CD14-positive monocyte (primary cell): ENCODE results near the gene EPGN. TPM values are rescaled to one million over a fixed set of nuclear protein-coding genes. Genes with fewer than 3 reads are reported as not detected.
A peak's percentile ranks its signal among the peaks of the same experiment; 100 is the strongest.

Experiments used
- DNase-seq, 3 donors: peaks; one replicate each; pipeline ENCODE4 v3.0.0-alpha.2; 2011 to 2022
- H2AFZ ChIP-seq: 2 replicates; pipeline ENCODE4 v1.6.0; 2012; ENCODE audit warnings: mild to moderate bottlenecking, low read depth, low read length, inconsistent platforms; ENCODE audit not compliant: insufficient read depth, poor library complexity, severe bottlenecking
- H3K27ac ChIP-seq, 2 donors: 1 replicate in 1 of 2; 2 replicates in 1 of 2; pipeline ENCODE4 v1.5.1; 2012 to 2013; ENCODE audit warnings: low read length in 2 of 2, control low read depth in 1 of 2, inconsistent platforms in 1 of 2, low read depth in 1 of 2, mild to moderate bottlenecking in 1 of 2
- H3K27me3 ChIP-seq, 2 donors: one replicate each; pipeline versions ENCODE4 v1.6.0 to v1.6.1; 2011 to 2013; ENCODE audit warnings: low read length in 2 of 2; ENCODE audit not compliant: control insufficient read depth in 2 of 2, insufficient read depth in 2 of 2
- H3K36me3 ChIP-seq, 2 donors: replicated peaks in 1 of 2; 1 replicate in 1 of 2; 2 replicates in 1 of 2; pipeline versions ENCODE4 v1.5.1 to v1.6.1; 2012 to 2013; ENCODE audit warnings: low read length in 2 of 2, control low read depth in 1 of 2, inconsistent platforms in 1 of 2, mild to moderate bottlenecking in 1 of 2; ENCODE audit not compliant: insufficient read depth in 2 of 2, control insufficient read depth in 1 of 2
- H3K4me1 ChIP-seq, 2 donors: 1 replicate in 1 of 2; 2 replicates in 1 of 2; pipeline versions ENCODE4 v1.5.1 to v1.6.1; 2012 to 2013; ENCODE audit warnings: low read length in 2 of 2, control low read depth in 1 of 2, inconsistent platforms in 1 of 2, mild to moderate bottlenecking in 1 of 2, moderate library complexity in 1 of 2; ENCODE audit not compliant: insufficient read depth in 2 of 2, control insufficient read depth in 1 of 2
- H3K4me2 ChIP-seq: replicated peaks from 2 replicates; pipeline ENCODE3; 2012; ENCODE audit warnings: low read length, moderate library complexity, mild to moderate bottlenecking; ENCODE audit not compliant: poor library complexity, severe bottlenecking; ENCODE audit errors: extremely low read depth
- H3K4me3 ChIP-seq, 3 experiments: fragments of 200-600 bp in 1 of 3; sonication (generic) in 1 of 3; replicated peaks in 1 of 3; 1 replicate in 2 of 3; 2 replicates in 1 of 3; pipeline ENCODE4 v1.5.1; 2011 to 2013; ENCODE audit warnings: low read length in 3 of 3, mild to moderate bottlenecking in 3 of 3, control low read depth in 2 of 3, low read depth in 2 of 3, inconsistent platforms in 1 of 3, moderate library complexity in 1 of 3
- H3K79me2 ChIP-seq: 2 replicates; pipeline ENCODE4 v1.6.0; 2012; ENCODE audit warnings: mild to moderate bottlenecking, control low read depth, inconsistent platforms, low read length, moderate library complexity; ENCODE audit not compliant: insufficient read depth
- H3K9ac ChIP-seq: 2 replicates; pipeline ENCODE4 v1.6.0; 2017; ENCODE audit warnings: low read length, mild to moderate bottlenecking; ENCODE audit not compliant: insufficient read depth, poor library complexity, severe bottlenecking
- H3K9me3 ChIP-seq, 2 donors: replicated peaks in 1 of 2; 1 replicate in 1 of 2; 2 replicates in 1 of 2; pipeline versions ENCODE4 v1.5.1 to v1.6.1; 2012 to 2013; ENCODE audit warnings: low read length in 2 of 2, control low read depth in 1 of 2; ENCODE audit not compliant: control insufficient read depth in 1 of 2, insufficient read depth in 1 of 2
- H4K20me1 ChIP-seq: 2 replicates; pipeline ENCODE4 v1.6.0; 2012; ENCODE audit warnings: mild to moderate bottlenecking, low read length, control low read depth, moderate library complexity; ENCODE audit not compliant: insufficient read depth
- H3K27ac Mint-ChIP-seq, 7 donors: one replicate each; pipeline ENCODE4 v1.8.0; 2020; ENCODE audit warnings: mild to moderate bottlenecking in 7 of 7, mixed read lengths in 7 of 7, moderate library complexity in 6 of 7, inconsistent platforms in 2 of 7
- H3K27me3 Mint-ChIP-seq, 3 donors: one replicate each; pipeline ENCODE4 v1.8.0; 2021 to 2022; ENCODE audit warnings: low read depth in 3 of 3, mild to moderate bottlenecking in 3 of 3, mixed read lengths in 3 of 3, moderate library complexity in 3 of 3, inconsistent platforms in 1 of 3
- H3K36me3 Mint-ChIP-seq, 2 donors: one replicate each; pipeline ENCODE4 v1.8.0; 2020; ENCODE audit warnings: mixed read lengths in 2 of 2, inconsistent platforms in 1 of 2, mild to moderate bottlenecking in 1 of 2
- H3K4me1 Mint-ChIP-seq: one replicate; pipeline ENCODE4 v1.8.0; 2020; ENCODE audit warnings: mild to moderate bottlenecking, mixed read lengths
- H3K4me3 Mint-ChIP-seq, 2 donors: one replicate each; pipeline ENCODE4 v1.8.0; 2020; ENCODE audit warnings: mild to moderate bottlenecking in 2 of 2, mixed read lengths in 2 of 2, moderate library complexity in 1 of 2
- H3K9me3 Mint-ChIP-seq, 7 donors: one replicate each; pipeline ENCODE4 v1.8.0; 2020 to 2022; ENCODE audit warnings: mixed read lengths in 7 of 7, mild to moderate bottlenecking in 6 of 7, moderate library complexity in 6 of 7, inconsistent platforms in 2 of 7
- WGBS: methylation state at CpG from one replicate; pipeline ENCODE4 v1.1.5; 2013; ENCODE audit warnings: missing lambda C conversion rate; ENCODE audit not compliant: insufficient coverage; 5-methylcytosine and 5-hydroxymethylcytosine counted together
- intact Hi-C, 2 donors: fragments of 100-400 bp; cut with micrococcal nuclease; formaldehyde crosslinking; loops; one replicate each; pipeline versions ENCODE4 v1.15.0 to v1.15.1; 2023
- polyA plus RNA-seq, 3 donors: library from polyadenylated mRNA; depleted of rRNA in 1 of 3; unstranded in 2 of 3; stranded (reverse) in 1 of 3; fragments of 300-500 nt in 2 of 3; fragments of >200 nt in 1 of 3; fragmentation: Illumina TruSeq in 2 of 3; gene quantifications; 1 replicate in 2 of 3; 2 replicates in 1 of 3; pipeline ENCODE4 v1.2.3, GENCODE V29; 2012 to 2021
- TF ChIP-seq, protein P1 (sequence below): fragments of 200-600 bp; IDR thresholded peaks from one replicate; pipeline ENCODE4 v1.8.0; 2022; ENCODE audit warnings: antibody characterized with exemption, mild to moderate bottlenecking

EPGN gene
- polyA plus RNA-seq, 3 donors: not detected

DNA sequence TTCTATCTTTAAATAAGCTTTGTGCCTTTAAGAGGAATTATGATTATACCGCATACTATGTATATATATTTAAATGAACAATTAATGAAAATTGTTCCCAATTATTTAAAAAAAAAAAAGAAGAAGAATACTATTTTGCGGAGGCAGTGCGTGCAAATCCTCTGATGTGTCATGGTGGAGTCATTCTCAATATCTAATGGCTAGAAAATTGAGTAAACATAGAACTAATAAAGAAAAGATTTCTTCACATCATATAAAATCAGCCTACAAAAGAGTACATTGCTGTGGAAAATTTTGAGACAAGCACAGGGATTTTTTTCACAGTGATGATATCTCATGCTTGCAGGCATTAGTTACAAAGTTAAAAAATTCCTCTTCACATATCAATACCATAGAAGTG lies 54.1 kb downstream of the EPGN start:
- H3K27ac ChIP-seq: no peak overlapping the region
- no peaks in the 10 kb centered on the region for H3K79me2 ChIP-seq
- no peak for DNase-seq
- H3K9ac ChIP-seq: no peak overlapping the region
- H3K4me3 ChIP-seq: no peak overlapping the region
- H4K20me1 ChIP-seq: no peaks in the 10 kb centered on the region
- no peaks in the 10 kb centered on the region for H3K36me3 Mint-ChIP-seq
- no peaks in the 10 kb centered on the region for H3K9me3 ChIP-seq
- H3K4me2 ChIP-seq: no peak overlapping the region
- no peaks in the 10 kb centered on the region for H3K27me3 ChIP-seq
- no peak overlapping the region for H3K4me3 Mint-ChIP-seq
- intact Hi-C loops: no loop called here
- no CpG with 5 or more reads among the region's 3 CpGs for WGBS
- no peak overlapping the region for H3K27ac Mint-ChIP-seq
- peaks cover 30% of the 10 kb centered on the region for H3K4me1 Mint-ChIP-seq
- no peak overlapping the region for H2AFZ ChIP-seq
- H3K9me3 Mint-ChIP-seq: peaks cover 0 to 6% (median 0%) of the 10 kb centered on the region in 7 donors
- no peaks in the 10 kb centered on the region for H3K36me3 ChIP-seq
- TF ChIP-seq, protein P1, sequence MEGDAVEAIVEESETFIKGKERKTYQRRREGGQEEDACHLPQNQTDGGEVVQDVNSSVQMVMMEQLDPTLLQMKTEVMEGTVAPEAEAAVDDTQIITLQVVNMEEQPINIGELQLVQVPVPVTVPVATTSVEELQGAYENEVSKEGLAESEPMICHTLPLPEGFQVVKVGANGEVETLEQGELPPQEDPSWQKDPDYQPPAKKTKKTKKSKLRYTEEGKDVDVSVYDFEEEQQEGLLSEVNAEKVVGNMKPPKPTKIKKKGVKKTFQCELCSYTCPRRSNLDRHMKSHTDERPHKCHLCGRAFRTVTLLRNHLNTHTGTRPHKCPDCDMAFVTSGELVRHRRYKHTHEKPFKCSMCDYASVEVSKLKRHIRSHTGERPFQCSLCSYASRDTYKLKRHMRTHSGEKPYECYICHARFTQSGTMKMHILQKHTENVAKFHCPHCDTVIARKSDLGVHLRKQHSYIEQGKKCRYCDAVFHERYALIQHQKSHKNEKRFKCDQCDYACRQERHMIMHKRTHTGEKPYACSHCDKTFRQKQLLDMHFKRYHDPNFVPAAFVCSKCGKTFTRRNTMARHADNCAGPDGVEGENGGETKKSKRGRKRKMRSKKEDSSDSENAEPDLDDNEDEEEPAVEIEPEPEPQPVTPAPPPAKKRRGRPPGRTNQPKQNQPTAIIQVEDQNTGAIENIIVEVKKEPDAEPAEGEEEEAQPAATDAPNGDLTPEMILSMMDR: no peak
- H3K27me3 Mint-ChIP-seq: peaks cover 2 to 8% (median 8%) of the 10 kb centered on the region in 3 donors
- H3K4me1 ChIP-seq: peaks cover 17 to 30% of the 10 kb centered on the region in 2 donors

DNA sequence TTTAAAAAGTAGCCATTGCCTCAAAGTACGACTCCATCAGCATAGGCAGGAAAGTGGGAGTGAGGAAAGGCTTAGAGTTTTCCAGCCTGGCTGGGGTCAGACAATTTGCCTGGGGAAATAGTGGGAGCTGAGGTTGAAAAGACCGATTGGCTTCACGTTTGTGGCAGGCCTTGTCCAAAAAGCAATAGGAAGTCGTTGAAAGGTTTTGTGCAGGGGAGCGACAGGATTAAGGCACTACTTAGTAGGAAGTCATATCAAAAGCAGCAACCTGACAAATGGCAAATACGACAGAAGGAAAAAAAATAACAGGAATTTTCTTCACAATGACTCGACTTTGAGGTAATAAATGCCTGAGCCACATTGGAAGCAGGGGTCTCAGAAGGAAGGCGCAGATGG lies 56.0 kb downstream of the EPGN start:
- H3K9me3 Mint-ChIP-seq: peaks cover 0 to 6% (median 0%) of the 10 kb centered on the region in 7 donors
- Histone ChIP-seq H3K27me3 (no peaks in the 10 kb centered on the region), H2AFZ (peak overlapping the region; percentile 86), H3K79me2 (no peaks in the 10 kb centered on the region), H3K36me3 (no peaks in the 10 kb centered on the region), H3K4me2 (peak overlapping the region; percentile 85), H3K27ac (peak overlapping the region in 1 of 2 donors; percentile 84), H3K9ac (peak overlapping the region; percentile 33), H3K9me3 (no peaks in the 10 kb centered on the region), H3K4me3 (peak overlapping the region in 2 of 3 experiments; percentile 63 to 83), H4K20me1 (no peaks in the 10 kb centered on the region), H3K4me1 (peaks cover 17 to 30% of the 10 kb centered on the region in 2 donors)
- TF ChIP-seq, protein P1: no peak
- H3K36me3 Mint-ChIP-seq: no peaks in the 10 kb centered on the region
- peaks cover 38% of the 10 kb centered on the region for H3K4me1 Mint-ChIP-seq
- DNase-seq: no peak
- H3K4me3 Mint-ChIP-seq: peak overlapping the region; percentile 88 to 94
- intact Hi-C loops: no loop called here
- peaks cover 2 to 8% (median 8%) of the 10 kb centered on the region in 3 donors for H3K27me3 Mint-ChIP-seq
- H3K27ac Mint-ChIP-seq: peak overlapping the region; percentile 72 to 93 (median 82)
- WGBS: 2% methylated on average over 7 of the region's 8 CpGs
